OCI-LY1 (cell line): Measurements from ENCODE around the gene SLC17A3.

Source experiments
- CTCF ChIP-seq: fragments of 200-600 bp; sonication (generic), shearing (Covaris generic); IDR thresholded peaks from 2 replicates; pipeline ENCODE4 v1.5.1; 2017; ENCODE audit warnings: mild to moderate bottlenecking, antibody characterized with exemption, low read length, moderate library complexity, mixed read lengths
- EZH2 ChIP-seq: fragments of 200-600 bp; sonication (generic), shearing (Covaris generic); IDR thresholded peaks from 2 replicates; pipeline ENCODE4 v1.8.0; 2017; ENCODE audit warnings: borderline replicate concordance, mixed run types, mild to moderate bottlenecking, antibody characterized with exemption, low read length, moderate library complexity, mixed read lengths

- no peak for TF ChIP-seq CTCF
- no peak for TF ChIP-seq EZH2
Observed at GRCh38 chr6:25899123-25899522, 25.1 kb upstream of the SLC17A3 start.
